HG02571 (cell line): ENCODE data around the gene SCNN1G.

Experiments used
- ATAC-seq: cut with Tn5 transposase; IDR thresholded peaks from one replicate; pipeline ENCODE4 v1.9.1; 2021; ENCODE audit warnings: mild to moderate bottlenecking, moderate library complexity; ENCODE audit not compliant: unreplicated experiment

The SCNN1G gene

GRCh38 chr16:23152386-23153178, 30.0 kb upstream of the SCNN1G start:
- ATAC-seq, result no peak

GRCh38 chr16:23155445-23156049, 27.0 kb upstream of the SCNN1G start:
- ATAC-seq, result no peak

GRCh38 chr16:23156110-23156509, 26.4 kb upstream of the SCNN1G start:
- no peak for ATAC-seq

GRCh38 chr16:23156946-23157460, 25.5 kb upstream of the SCNN1G start:
- ATAC-seq, result no peak

- ATAC-seq, result no peak
These were observed 24.4 kb upstream of the SCNN1G start for GRCh38 chr16:23158114-23158513.

- ATAC-seq, result no peak
These were observed 22.5 kb upstream of the SCNN1G start for GRCh38 chr16:23160082-23160481.

GRCh38 chr16:23160574-23160973, 22.0 kb upstream of the SCNN1G start:
- no peak for ATAC-seq

- no peak for ATAC-seq
These were observed 18.6 kb upstream of the SCNN1G start for GRCh38 chr16:23163921-23164320.

GRCh38 chr16:23164736-23165135, 17.8 kb upstream of the SCNN1G start:
- no peak for ATAC-seq

- no peak for ATAC-seq
These were observed 10.0 kb upstream of the SCNN1G start for GRCh38 chr16:23172583-23172982.

GRCh38 chr16:23172994-23173393, 9.6 kb upstream of the SCNN1G start:
- ATAC-seq, result no peak

GRCh38 chr16:23174622-23175021, 7.9 kb upstream of the SCNN1G start:
- no peak for ATAC-seq

- ATAC-seq, result no peak
These were observed 6.9 kb upstream of the SCNN1G start for GRCh38 chr16:23175651-23176050.

- ATAC-seq, result no peak
These were observed 1.0 kb upstream of the SCNN1G start for GRCh38 chr16:23181506-23181905.

- peak; percentile 78 for ATAC-seq
These were observed 303 bp upstream of the SCNN1G start for GRCh38 chr16:23182206-23182678.

GRCh38 chr16:23183543-23183862, 958 bp downstream of the SCNN1G start:
- no peak for ATAC-seq

GRCh38 chr16:23185656-23186055, 3.1 kb downstream of the SCNN1G start:
- ATAC-seq, result no peak

- ATAC-seq, result no peak
These were observed 3.6 kb downstream of the SCNN1G start for GRCh38 chr16:23186171-23186570.

- ATAC-seq, result no peak
These were observed 4.8 kb downstream of the SCNN1G start for GRCh38 chr16:23187341-23187740.

- ATAC-seq, result no peak
These were observed 6.4 kb downstream of the SCNN1G start for GRCh38 chr16:23188911-23189310.

GRCh38 chr16:23194497-23195221, 12.1 kb downstream of the SCNN1G start:
- no peak for ATAC-seq
